IMR-90 (cell line): ENCODE measurements around the gene SHROOM4. TPM values are rescaled to one million over a fixed set of nuclear protein-coding genes. Genes with fewer than 3 reads are reported as not detected.

Experiments
- ATAC-seq: fragments of 200-7000 bp; cut with Tn5 transposase; 2 replicates; pipeline ENCODE4 v1.9.1; 2020; ENCODE audit warnings: low read depth, mild to moderate bottlenecking, moderate library complexity
- BruUV-seq: library from RNA; stranded (reverse); fragments of 400-500 nt; replicated peaks from 2 replicates; lab custom pipeline; 2021; lab: Mats Ljungman, UMichigan
- CTCF ChIA-PET: fragments of 300-600 bp; formaldehyde crosslinking; extraction: SDS; loops from one replicate; lab custom pipeline; 2021; ENCODE audit warnings: antibody characterized with exemption; lab: Yijun Ruan, JAX
- POLR2A ChIA-PET: fragments of 300-600 bp; sonication (Branson Sonifier 250); formaldehyde crosslinking; loops from one replicate; lab custom pipeline; 2022; ENCODE audit warnings: antibody characterized with exemption; ENCODE audit not compliant: unreplicated experiment; lab: Charles Lee
- DNase-seq: peaks from one replicate; pipeline ENCODE4 v3.0.0; 2013
- H2AFZ ChIP-seq: replicated peaks from 2 replicates; pipeline ENCODE3; 2013; ENCODE audit warnings: low read length, mild to moderate bottlenecking; ENCODE audit not compliant: poor library complexity
- H2AK5ac ChIP-seq: 2 replicates; pipeline ENCODE4 v1.6.1; 2013; ENCODE audit warnings: low read depth, low read length, inconsistent platforms
- H2AK9ac ChIP-seq: replicated peaks from 2 replicates; pipeline ENCODE3; 2013; ENCODE audit warnings: mild to moderate bottlenecking, low read depth, low read length, moderate library complexity; ENCODE audit not compliant: poor library complexity
- H2BK120ac ChIP-seq: 2 replicates; pipeline ENCODE4 v1.6.1; 2013; ENCODE audit warnings: low read depth, low read length, inconsistent platforms
- H2BK15ac ChIP-seq: 3 replicates; pipeline ENCODE4 v1.6.1; 2013; ENCODE audit warnings: low read depth, low read length, inconsistent platforms
- H2BK20ac ChIP-seq: 2 replicates; pipeline ENCODE4 v1.6.1; 2013; ENCODE audit warnings: low read depth, mild to moderate bottlenecking, inconsistent platforms, low read length, moderate library complexity
- H2BK5ac ChIP-seq: 2 replicates; pipeline ENCODE4 v1.6.1; 2013; ENCODE audit warnings: mild to moderate bottlenecking, low read depth, low read length, inconsistent platforms; ENCODE audit not compliant: poor library complexity, severe bottlenecking
- H3K14ac ChIP-seq: replicated peaks from 2 replicates; pipeline ENCODE4 v1.6.1; 2013; ENCODE audit warnings: low read depth, low read length, inconsistent platforms
- H3K18ac ChIP-seq: 2 replicates; pipeline ENCODE4 v1.6.1; 2013; ENCODE audit warnings: low read depth, low read length, control low read depth
- H3K23ac ChIP-seq: 2 replicates; pipeline ENCODE4 v1.6.1; 2013; ENCODE audit warnings: low read depth, low read length, inconsistent platforms
- H3K27ac ChIP-seq: 2 replicates; pipeline ENCODE4 v1.5.1; 2013; ENCODE audit warnings: mild to moderate bottlenecking, control low read depth, low read length; ENCODE audit not compliant: insufficient read depth
- H3K27me3 ChIP-seq: 2 replicates; pipeline ENCODE4 v1.6.1; 2013; ENCODE audit warnings: low read length; ENCODE audit not compliant: control insufficient read depth, insufficient read depth
- H3K36me3 ChIP-seq: 2 replicates; pipeline ENCODE4 v1.6.1; 2013; ENCODE audit warnings: low read length, mixed read lengths; ENCODE audit not compliant: control insufficient read depth, insufficient read depth
- H3K4ac ChIP-seq: 2 replicates; pipeline ENCODE4 v1.6.1; 2013; ENCODE audit warnings: low read depth, low read length, inconsistent platforms
- H3K4me1 ChIP-seq: 2 replicates; pipeline ENCODE4 v1.6.1; 2013; ENCODE audit warnings: low read length, mixed read lengths; ENCODE audit not compliant: control insufficient read depth, insufficient read depth
- H3K4me2 ChIP-seq: 2 replicates; pipeline ENCODE4 v1.6.1; 2013; ENCODE audit warnings: low read depth, mild to moderate bottlenecking, control low read depth, low read length, moderate library complexity
- H3K4me3 ChIP-seq: 2 replicates; pipeline ENCODE4 v1.5.1; 2013; ENCODE audit warnings: low read depth, mild to moderate bottlenecking, control low read depth, low read length, moderate library complexity; ENCODE audit not compliant: insufficient read depth
- H3K56ac ChIP-seq: 2 replicates; pipeline ENCODE4 v1.6.1; 2013; ENCODE audit warnings: low read length, inconsistent platforms; ENCODE audit not compliant: insufficient read depth; ENCODE audit errors: extremely low read depth
- H3K79me1 ChIP-seq, 2 experiments: 2 replicates each; pipeline ENCODE4 v1.6.1; 2013; ENCODE audit warnings: low read length in 2 of 2, inconsistent platforms in 1 of 2, low read depth in 1 of 2
- H3K9ac ChIP-seq: 2 replicates; pipeline ENCODE4 v1.6.1; 2013; ENCODE audit warnings: low read depth, low read length, control low read depth
- H3K9me1 ChIP-seq: 2 replicates; pipeline ENCODE4 v1.6.1; 2013; ENCODE audit warnings: low read length, inconsistent platforms; ENCODE audit not compliant: insufficient read depth
- H3K9me3 ChIP-seq: 2 replicates; pipeline ENCODE4 v1.6.1; 2013; ENCODE audit warnings: low read length; ENCODE audit not compliant: control insufficient read depth, insufficient read depth
- H4K20me1 ChIP-seq: 2 replicates; pipeline ENCODE4 v1.6.1; 2013; ENCODE audit warnings: low read length, inconsistent platforms; ENCODE audit not compliant: insufficient read depth
- H4K5ac ChIP-seq: 2 replicates; pipeline ENCODE4 v1.6.1; 2013; ENCODE audit warnings: mild to moderate bottlenecking, low read depth, low read length, control low read depth
- H4K8ac ChIP-seq, 2 experiments: 2 replicates each; pipeline ENCODE4 v1.6.1; 2013; ENCODE audit warnings: low read depth in 2 of 2, low read length in 2 of 2, control low read depth in 1 of 2, inconsistent platforms in 1 of 2
- H4K91ac ChIP-seq: 2 replicates; pipeline ENCODE4 v1.6.1; 2013; ENCODE audit warnings: low read depth, low read length, inconsistent platforms; ENCODE audit not compliant: insufficient read depth
- CHD1 ChIP-seq: IDR thresholded peaks from 2 replicates; pipeline ENCODE4 v1.6.1; 2012; ENCODE audit warnings: low read depth, low read length, improper control_type of control experiment
- MAFK ChIP-seq: IDR thresholded peaks from 2 replicates; pipeline ENCODE4 v1.6.1; 2012; ENCODE audit warnings: low read depth, low read length, improper control_type of control experiment
- SMC3 ChIP-seq: fragments of 150-350 bp; IDR thresholded peaks from 2 replicates; pipeline ENCODE4 v1.6.1; 2016; ENCODE audit warnings: low read depth, mild to moderate bottlenecking, antibody characterized with exemption, low read length, moderate library complexity
- USF2 ChIP-seq: fragments of 150-350 bp; IDR thresholded peaks from 2 replicates; pipeline ENCODE4 v1.6.1; 2017; ENCODE audit warnings: mild to moderate bottlenecking, antibody characterized with exemption, low read length, low read depth
- WGBS, 2 experiments: methylation state at CpG; one replicate each; pipeline versions ENCODE4 v1.1.5 to v1.1.7; 2013; ENCODE audit warnings: missing lambda C conversion rate in 2 of 2; ENCODE audit not compliant: insufficient read length in 1 of 2; ENCODE audit errors: extremely low coverage in 2 of 2; 5-methylcytosine and 5-hydroxymethylcytosine counted together
- dilution Hi-C: fragments of 300-500 bp; cut with HindIII; formaldehyde crosslinking; loops from one replicate; pipeline ENCODE4 v1.14.3; 2018; ENCODE audit warnings: low sequenced_read_pairs; ENCODE audit not compliant: unreplicated experiment
- in situ Hi-C: fragments of 300-500 bp; cut with MboI; formaldehyde crosslinking; loops from 3 replicates; pipeline ENCODE4 v1.14.3; 2019; ENCODE audit warnings: low sequenced_read_pairs, inconsistent platforms, mixed read lengths
- intact Hi-C: fragments of 100-400 bp; cut with micrococcal nuclease; formaldehyde crosslinking; loops from 2 replicates; pipeline ENCODE4 v1.10.0; 2022
- polyA plus RNA-seq, 3 experiments: library from polyadenylated mRNA; depleted of rRNA; stranded (reverse); fragments of >200 nt; gene quantifications; 2 replicates each; pipeline ENCODE4 v1.2.3, GENCODE V29; 2012; ENCODE audit warnings: low replicate concordance in 1 of 3
- total RNA-seq: library from RNA; depleted of rRNA; stranded (reverse); fragments of >200 nt; gene quantifications from 2 replicates; pipeline ENCODE4 v1.2.3, GENCODE V29; 2012

Gene SHROOM4
- total and polyA plus RNA-seq, 2 of the 4 experiments (the other 2 are of a cell fraction), result 1.0 to 2.2 TPM

- ATAC-seq (no peak), DNase-seq (no peak)
- no peak overlapping the region for H2BK15ac ChIP-seq
- no peak overlapping the region for H4K5ac ChIP-seq
- no peaks in the 10 kb centered on the region for H4K20me1 ChIP-seq
- H3K9ac ChIP-seq, result no peak overlapping the region
- POLR2A ChIA-PET, result no interaction called here
- H3K14ac ChIP-seq, result no peak overlapping the region
- CTCF ChIA-PET, result no interaction called here
- dilution Hi-C loops, result no loop called here
- no peaks in the 10 kb centered on the region for H3K9me3 ChIP-seq
- no peak overlapping the region for H4K8ac ChIP-seq
- H2AK9ac ChIP-seq, result no peak overlapping the region
- no peak overlapping the region for H3K23ac ChIP-seq
- H3K9me1 ChIP-seq, result no peaks in the 10 kb centered on the region
- no peak overlapping the region for H3K56ac ChIP-seq
- H3K18ac ChIP-seq, result no peak overlapping the region
- H3K4me2 ChIP-seq, result no peak overlapping the region
- H4K91ac ChIP-seq, result no peak overlapping the region
- H3K4me1 ChIP-seq, result no peaks in the 10 kb centered on the region
- H3K27me3 ChIP-seq, result no peaks in the 10 kb centered on the region
- H2BK20ac ChIP-seq, result no peak overlapping the region
- H2AK5ac ChIP-seq, result no peak overlapping the region
- in situ Hi-C loops, result no loop called here
- no peaks in the 10 kb centered on the region for H3K79me1 ChIP-seq
- no peak overlapping the region for H2AFZ ChIP-seq
- intact Hi-C loops, result no loop called here
- no peak overlapping the region for H2BK5ac ChIP-seq
- WGBS, 2 experiments, result no CpG with 5 or more reads among the region's 4 CpGs
- no peak overlapping the region for H3K4me3 ChIP-seq
- H3K4ac ChIP-seq, result no peak overlapping the region
- TF ChIP-seq SMC3, result no peak
- no peak for TF ChIP-seq MAFK
- TF ChIP-seq CHD1, result no peak
- TF ChIP-seq USF2, result no peak
- no peak overlapping the region for H2BK120ac ChIP-seq
- H3K27ac ChIP-seq, result no peak overlapping the region
- no peaks in the 10 kb centered on the region for H3K36me3 ChIP-seq
- no TSS peak for BruUV-seq
Measured at GRCh38 chrX:50852524-50852923, 38.5 kb upstream of the SHROOM4 start.
